DMS53 (cell line): Measurements from ENCODE around the gene BCAM.
A peak's percentile ranks its signal among the peaks of the same experiment; 100 is the strongest.
"Not testable (repeated sequence)": the region's sequence is repeated elsewhere in the genome, so short reads cannot be mapped to it uniquely, and the experiment has no call there.

ENCODE experiments used
- DNase-seq: peaks from one replicate; lab custom pipeline; 2025; lab: John Stamatoyannopoulos, UW

Gene BCAM

DNA sequence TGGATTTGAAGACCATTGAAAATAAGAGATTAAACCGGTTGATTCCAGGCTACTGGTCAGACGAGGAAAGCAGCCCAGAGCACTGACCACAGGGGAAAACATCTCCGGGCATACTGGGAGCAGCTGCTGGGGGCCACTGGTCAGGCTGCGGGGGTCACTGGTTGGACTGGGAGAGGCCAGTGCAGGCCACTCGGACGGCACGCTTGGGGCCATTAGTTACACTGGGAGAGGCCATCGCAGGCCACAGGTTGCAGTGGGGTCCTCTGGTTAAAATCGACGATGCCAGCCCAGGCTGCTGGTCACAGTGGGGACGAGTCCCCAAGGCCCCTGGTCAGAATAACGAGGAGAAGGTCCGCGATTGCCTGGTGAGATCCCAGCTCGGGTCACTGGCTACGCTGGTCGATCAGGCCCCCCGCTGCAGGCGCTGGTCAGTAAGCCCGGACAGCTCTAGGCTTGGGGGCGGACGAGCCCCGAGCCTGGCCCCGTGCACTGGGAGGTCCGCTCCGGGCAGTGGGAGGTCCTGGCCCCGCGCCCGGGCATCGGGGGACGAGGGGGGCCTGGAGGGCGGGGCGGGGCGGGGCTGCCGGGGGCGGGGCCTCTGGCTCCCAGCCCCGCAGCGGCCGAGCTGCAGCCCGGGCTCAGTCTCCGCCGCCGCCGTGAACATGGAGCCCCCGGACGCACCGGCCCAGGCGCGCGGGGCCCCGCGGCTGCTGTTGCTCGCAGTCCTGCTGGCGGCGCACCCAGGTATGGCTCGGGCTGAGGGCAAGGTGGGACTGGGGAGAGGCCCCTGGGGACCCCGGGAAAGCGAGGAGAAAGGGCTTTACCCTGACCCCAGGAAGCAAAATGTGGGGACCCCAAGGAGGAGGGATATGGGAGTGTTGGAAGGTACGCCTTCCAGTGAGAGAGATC is at the start of gene BCAM:
BCAM (plus strand) TSS at position 641 of the 909 bp plus-strand sequence; CDS start at position 663, 22 bp downstream.
- DNase-seq: peak; percentile 77

- DNase-seq: no peak
These were observed 46.9 kb upstream of the BCAM start for GRCh38 chr19:44762038-44762437.

- DNase-seq: no peak
These were observed 43.6 kb upstream of the BCAM start for GRCh38 chr19:44765033-44765948.

DNA sequence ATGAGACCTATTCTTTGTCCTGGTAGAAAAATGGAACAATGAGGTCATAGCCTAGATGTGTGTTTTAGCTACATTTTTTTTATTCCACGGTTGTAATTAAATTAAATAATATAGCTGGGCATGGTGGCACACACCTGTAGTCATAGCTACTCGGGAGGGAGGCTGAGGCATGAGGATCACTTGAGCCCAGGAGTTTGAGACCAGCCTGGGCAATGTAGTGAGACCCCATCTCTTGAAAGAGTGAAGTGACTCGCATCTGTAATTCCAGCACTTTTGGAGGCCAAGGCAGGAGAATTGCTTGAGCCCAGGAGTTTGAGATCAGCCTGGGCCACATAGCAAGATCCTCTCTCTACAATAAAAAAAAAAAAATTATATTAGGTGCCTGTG is 43.0 kb upstream of the BCAM start:
- DNase-seq: no peak

DNA sequence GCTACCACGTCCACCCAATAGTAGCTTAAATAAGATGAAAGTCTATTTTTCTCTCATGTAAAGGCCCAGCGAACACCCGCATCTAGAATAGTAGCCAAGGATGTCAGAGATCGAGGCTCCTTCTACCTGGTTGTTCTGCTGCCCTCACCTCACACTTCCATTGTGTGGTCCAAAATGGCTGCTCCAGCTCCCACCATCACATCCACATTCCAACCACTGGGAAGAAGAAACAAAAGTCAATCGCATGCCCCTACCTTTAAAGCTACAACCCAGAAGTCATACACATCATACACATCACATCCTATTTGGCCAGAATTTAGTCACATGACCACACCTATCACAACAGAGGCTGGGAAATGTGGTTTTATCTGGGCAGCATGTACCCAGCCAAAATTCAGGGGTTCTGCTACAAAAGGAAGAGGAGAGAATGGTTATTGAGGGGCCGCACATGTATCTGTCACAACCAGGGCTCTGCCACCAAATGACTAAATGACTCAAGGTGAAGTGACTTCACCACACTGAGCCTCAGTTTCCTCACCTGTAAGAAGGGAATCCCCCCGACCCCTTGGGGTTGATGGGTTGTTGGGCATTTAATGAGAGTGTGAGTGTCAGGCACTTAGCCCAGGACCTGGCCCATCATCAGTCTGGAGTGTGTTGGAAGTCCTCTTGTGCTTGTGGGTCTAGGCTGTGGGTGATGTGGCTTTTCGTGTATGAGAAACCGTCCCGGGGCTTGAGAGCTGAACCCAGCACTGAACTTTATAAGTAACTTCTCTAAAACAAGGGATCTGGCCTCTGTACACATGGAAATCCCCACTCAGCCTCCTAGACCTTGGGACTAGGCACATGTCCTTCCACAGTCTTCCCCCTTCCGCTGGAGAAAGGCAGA is 41.4 kb upstream of the BCAM start:
- no peak for DNase-seq

DNA sequence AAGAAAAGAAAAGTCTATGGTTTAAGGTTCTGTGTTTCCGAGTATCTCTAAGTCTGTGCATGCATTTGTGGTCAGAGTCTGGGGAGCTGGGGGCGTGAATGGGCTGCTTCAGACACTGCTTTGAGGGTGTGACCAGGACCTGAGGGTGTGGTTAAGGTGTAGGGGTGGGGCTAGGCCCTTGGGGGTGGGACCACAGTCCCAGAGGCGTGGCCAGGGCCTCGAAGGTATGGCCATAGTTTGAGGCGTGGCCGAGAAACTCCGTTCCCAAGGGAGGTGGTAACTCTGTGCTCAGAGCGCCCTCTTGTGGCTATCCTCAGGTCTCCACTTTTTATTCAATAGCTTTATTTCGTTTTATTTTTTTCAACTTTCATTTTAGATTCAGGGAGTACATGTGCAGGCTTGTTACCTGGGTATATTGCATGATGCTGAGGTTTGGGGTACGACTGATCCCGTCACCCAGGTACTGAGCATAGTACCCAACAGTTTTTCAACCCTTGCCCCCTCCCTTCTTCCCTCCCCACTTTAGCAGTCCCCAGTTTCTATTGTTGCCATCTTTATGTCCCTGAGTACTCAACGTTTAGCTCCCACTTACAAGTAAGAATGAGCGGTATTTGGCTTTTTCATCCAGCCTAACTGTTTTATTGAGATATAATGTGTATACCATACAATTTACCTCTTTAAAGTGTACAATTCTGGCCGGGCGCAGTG is 38.2 kb upstream of the BCAM start:
- peak; percentile 96 for DNase-seq

DNA sequence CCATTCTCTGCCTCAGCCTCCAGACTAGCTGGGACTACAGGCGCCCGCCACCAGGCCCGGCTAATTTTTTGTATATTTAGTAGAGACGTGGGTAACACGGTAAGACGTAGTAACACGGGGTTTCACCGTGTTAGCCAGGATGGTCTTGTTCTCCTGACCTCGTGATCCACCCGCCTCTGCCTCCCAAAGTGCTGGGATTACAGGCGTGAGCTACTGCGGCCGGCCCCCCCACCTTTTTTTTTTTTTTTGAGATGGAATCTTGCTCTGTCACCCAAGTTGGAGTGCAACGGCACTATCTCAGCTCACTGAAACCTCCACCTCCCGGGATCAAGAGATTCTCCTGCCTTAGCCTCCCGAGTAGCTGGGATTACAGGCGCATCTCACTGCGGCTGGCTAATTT is 36.8 kb upstream of the BCAM start:
- DNase-seq: peak; percentile 20

- no peak for DNase-seq
These were observed 35.9 kb upstream of the BCAM start for GRCh38 chr19:44772959-44773358.

- no peak for DNase-seq
These were observed 33.1 kb upstream of the BCAM start for GRCh38 chr19:44775676-44776240.

GRCh38 chr19:44776402-44777096 is 32.4 kb upstream of the BCAM start:
- no peak for DNase-seq

DNA sequence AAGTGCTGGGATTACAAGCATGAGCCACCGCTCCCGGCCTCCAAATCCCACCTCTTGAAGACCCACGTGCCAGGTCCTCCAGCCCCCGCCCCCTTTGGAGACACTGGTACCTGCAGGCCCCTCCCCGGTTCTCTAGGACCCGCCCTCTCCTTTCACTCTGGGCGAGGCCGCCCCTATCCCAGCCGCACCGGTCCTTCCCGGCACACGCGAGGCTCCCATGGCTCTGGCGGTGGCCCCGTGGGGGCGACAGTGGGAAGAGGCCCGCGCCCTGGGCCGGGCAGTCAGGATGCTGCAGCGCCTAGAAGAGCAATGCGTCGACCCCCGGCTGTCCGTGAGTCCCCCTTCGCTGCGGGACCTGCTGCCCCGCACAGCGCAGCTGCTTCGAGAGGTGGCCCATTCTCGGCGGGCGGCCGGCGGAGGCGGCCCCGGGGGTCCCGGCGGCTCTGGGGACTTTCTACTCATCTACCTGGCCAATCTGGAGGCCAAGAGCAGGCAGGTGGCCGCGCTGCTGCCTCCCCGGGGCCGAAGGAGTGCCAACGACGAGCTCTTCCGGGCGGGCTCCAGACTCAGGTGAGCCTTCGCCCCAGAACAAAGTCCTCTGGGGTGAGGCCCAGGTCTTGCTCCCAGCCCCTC is 31.1 kb upstream of the BCAM start, which contains the start of gene CBLC:
CBLC (plus strand) TSS at position 176 of the 633 bp plus-strand sequence; CDS start at position 218, 42 bp downstream.
- peak; percentile 97 for DNase-seq

DNA sequence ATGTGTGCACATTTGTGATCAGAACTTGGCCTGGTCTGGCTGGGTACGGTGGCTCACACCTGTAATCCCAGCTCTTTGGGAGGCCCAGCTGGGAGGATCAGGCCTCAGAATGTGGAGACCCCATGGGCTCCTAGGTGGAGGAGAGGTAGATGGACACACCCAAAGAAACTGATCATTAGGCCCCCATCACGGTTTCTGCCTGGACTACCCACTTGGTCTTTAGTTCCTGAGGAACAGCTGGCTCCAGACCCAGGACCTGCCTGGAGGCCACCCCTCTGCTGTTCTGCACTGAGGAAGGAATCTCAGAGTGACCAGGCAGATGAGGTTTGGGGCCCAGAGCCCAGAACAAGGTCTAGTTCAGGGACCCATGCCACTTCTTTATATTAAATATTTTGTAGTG is 29.8 kb upstream of the BCAM start:
- no peak for DNase-seq

DNA sequence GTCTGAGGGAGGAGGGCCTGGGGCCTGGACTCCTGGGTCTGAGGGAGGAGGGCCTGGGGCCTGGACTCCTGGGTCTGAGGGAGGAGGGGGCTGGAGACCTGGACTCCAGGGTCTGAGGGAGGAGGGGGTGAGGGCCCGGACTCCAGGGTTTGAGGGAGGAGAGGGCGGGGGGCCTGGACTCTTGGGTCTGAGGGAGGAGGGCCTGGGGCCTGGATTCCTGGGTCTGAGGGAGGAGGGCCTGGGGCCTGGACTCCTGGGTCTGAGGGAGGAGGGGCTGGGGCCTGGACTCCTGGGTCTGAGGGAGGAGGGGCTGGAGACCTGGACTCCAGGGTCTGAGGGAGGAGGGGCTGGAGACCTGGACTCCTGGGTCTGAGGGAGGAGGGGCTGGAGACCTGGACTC is 27.2 kb upstream of the BCAM start:
- not testable (repeated sequence) for DNase-seq

DNA sequence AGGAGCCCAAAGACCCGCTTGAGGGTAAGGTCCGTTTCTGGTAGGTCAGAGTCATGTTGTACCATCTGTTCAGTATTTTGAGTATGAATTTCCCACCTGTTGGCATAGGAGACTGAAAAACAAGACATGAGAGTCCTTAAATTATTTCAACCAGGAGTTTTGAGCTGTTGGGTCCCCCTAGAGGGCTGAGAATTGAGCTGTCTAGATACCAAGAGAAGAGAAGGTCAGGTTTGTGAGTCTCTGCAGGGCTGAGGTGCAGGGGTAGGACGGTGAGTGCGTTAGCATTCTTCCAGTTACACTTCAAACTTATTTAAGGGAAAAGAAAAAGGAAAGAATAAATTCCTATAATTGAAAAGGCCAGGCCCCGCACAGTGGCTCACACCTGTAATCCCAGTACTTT is 26.2 kb upstream of the BCAM start:
- peak; percentile 22 for DNase-seq

GRCh38 chr19:44783545-44783944 is 25.4 kb upstream of the BCAM start:
- DNase-seq: no peak

DNA sequence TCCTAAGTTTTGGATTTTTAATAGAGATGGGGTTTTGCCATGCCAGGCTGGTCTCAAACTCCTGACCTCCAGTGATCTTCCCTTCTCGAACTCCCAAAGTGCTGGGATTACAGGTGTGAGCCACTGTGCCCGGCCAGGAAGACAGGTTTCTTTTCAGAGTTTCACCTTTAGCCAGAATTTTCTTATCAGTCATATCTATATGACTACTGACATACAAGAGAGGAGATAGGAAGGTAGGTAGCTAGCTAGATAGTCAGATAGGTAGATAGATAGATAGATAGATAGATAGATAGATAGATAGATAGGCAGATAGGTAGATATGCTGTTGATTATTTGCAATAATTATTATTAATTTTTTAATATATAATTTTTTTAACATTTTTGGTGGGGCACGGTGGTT is 23.6 kb upstream of the BCAM start:
- DNase-seq: no peak

DNA sequence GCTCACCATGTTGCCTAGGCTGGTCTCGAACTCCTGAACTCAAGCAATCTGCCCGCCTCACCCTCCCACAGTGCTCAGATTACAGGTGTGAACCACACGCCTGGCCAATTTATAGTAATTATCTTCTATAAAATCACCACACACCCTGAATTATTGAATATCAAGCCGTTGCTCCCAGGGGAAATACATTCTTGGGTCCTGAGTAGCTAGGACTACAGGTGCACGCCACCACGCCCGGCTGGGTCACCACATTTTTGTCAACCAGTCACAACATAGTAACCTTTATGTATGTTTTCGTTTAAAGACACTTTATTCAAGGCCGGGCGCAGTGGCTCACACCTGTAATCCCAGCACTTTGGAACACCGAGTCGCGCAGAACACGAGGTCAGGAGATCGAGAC is 22.9 kb upstream of the BCAM start:
- DNase-seq: no peak

GRCh38 chr19:44788971-44789370 is 19.9 kb upstream of the BCAM start:
- no peak for DNase-seq

GRCh38 chr19:44789943-44790483 is 18.9 kb upstream of the BCAM start:
- no peak for DNase-seq
